ENCODE data around the gene ITGA3. TPM values are rescaled to one million over a fixed set of nuclear protein-coding genes. Genes with fewer than 3 reads are reported as not detected.

The ITGA3 gene
- total RNA-seq, 1 experiment from 2014 or later: 1.6 TPM

GRCh38 chr17:50097455-50097854 lies 41.5 kb downstream of the ITGA3 start:
- H2AFZ ChIP-seq (ENCODE audit: low read length): no peak overlapping the region
- H3K27ac ChIP-seq (ENCODE audit: low read length): no peak overlapping the region
- H3K79me2 ChIP-seq (ENCODE audit: low read length): no peaks in the 10 kb centered on the region
- DNase-seq: no peak
- no peaks in the 10 kb centered on the region for H3K9me2 ChIP-seq (replicated peaks; ENCODE audit: insufficient read depth, low read length)
- H3K36me3 ChIP-seq (ENCODE audit: insufficient read depth, low read length): no peaks in the 10 kb centered on the region
- H3K9ac ChIP-seq (ENCODE audit: low read length): no peak overlapping the region
- H3K9me3 ChIP-seq (ENCODE audit: low read length): no peaks in the 10 kb centered on the region
- no peaks in the 10 kb centered on the region for H4K20me1 ChIP-seq (ENCODE audit: insufficient read depth, low read depth, low read length)
- H3K4me2 ChIP-seq (ENCODE audit: low read depth, low read length, poor library complexity, severe bottlenecking): no peak overlapping the region
- H3K4me3 ChIP-seq (ENCODE audit: low read length): no peak overlapping the region
- H3K27me3 ChIP-seq (ENCODE audit: low read length): no peaks in the 10 kb centered on the region
- peaks cover 21% of the 10 kb centered on the region for H3K4me1 ChIP-seq (ENCODE audit: low read length)

GRCh38 chr17:50097926-50098325 lies 42.0 kb downstream of the ITGA3 start:
- H3K9ac ChIP-seq (ENCODE audit: low read length): no peak overlapping the region
- no peaks in the 10 kb centered on the region for H3K27me3 ChIP-seq (ENCODE audit: low read length)
- H3K4me3 ChIP-seq (ENCODE audit: low read length): no peak overlapping the region
- H3K4me2 ChIP-seq (ENCODE audit: low read depth, low read length, poor library complexity, severe bottlenecking): no peak overlapping the region
- no peak overlapping the region for H3K27ac ChIP-seq (ENCODE audit: low read length)
- no peaks in the 10 kb centered on the region for H3K9me2 ChIP-seq (replicated peaks; ENCODE audit: insufficient read depth, low read length)
- no peak for DNase-seq
- peaks cover 21% of the 10 kb centered on the region for H3K4me1 ChIP-seq (ENCODE audit: low read length)
- H3K36me3 ChIP-seq (ENCODE audit: insufficient read depth, low read length): no peaks in the 10 kb centered on the region
- H3K79me2 ChIP-seq (ENCODE audit: low read length): no peaks in the 10 kb centered on the region
- no peaks in the 10 kb centered on the region for H3K9me3 ChIP-seq (ENCODE audit: low read length)
- no peaks in the 10 kb centered on the region for H4K20me1 ChIP-seq (ENCODE audit: insufficient read depth, low read depth, low read length)
- H2AFZ ChIP-seq (ENCODE audit: low read length): no peak overlapping the region

DNA sequence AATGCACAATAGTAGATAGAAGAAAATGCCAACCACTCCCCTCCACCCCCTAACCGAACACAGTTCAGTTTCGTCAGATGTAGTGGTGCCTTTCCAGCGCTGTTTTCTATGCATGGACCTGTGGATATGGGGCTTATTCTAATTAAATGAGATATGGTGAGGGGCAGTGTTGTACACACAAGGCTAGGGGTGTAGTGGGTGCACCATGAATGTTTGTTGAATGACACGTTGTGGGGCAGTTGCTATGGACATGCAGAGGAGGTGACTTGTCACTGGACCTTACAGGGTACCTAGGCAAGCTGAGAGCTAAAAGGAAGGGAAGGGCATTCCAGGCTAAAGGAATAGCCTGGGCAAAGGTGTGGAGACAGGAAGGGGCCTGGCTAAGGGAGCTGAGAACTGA lies 42.7 kb downstream of the ITGA3 start:
- Histone ChIP-seq H3K36me3 (ENCODE audit: insufficient read depth, low read length) (no peaks in the 10 kb centered on the region), H3K79me2 (ENCODE audit: low read length) (no peaks in the 10 kb centered on the region), H3K9me3 (ENCODE audit: low read length) (no peaks in the 10 kb centered on the region), H3K4me2 (ENCODE audit: low read depth, low read length, poor library complexity, severe bottlenecking) (no peak overlapping the region), H3K27ac (ENCODE audit: low read length) (no peak overlapping the region), H3K9ac (ENCODE audit: low read length) (no peak overlapping the region), H3K27me3 (ENCODE audit: low read length) (no peaks in the 10 kb centered on the region), H3K4me3 (ENCODE audit: low read length) (no peak overlapping the region), H2AFZ (ENCODE audit: low read length) (no peak overlapping the region), H3K9me2 (replicated peaks; ENCODE audit: insufficient read depth, low read length) (no peaks in the 10 kb centered on the region), H3K4me1 (ENCODE audit: low read length) (peaks cover 21% of the 10 kb centered on the region), H4K20me1 (ENCODE audit: insufficient read depth, low read depth, low read length) (no peaks in the 10 kb centered on the region)
- no peak for DNase-seq

- Histone ChIP-seq H4K20me1 (ENCODE audit: insufficient read depth, low read depth, low read length) (no peaks in the 10 kb centered on the region), H3K27me3 (ENCODE audit: low read length) (no peaks in the 10 kb centered on the region), H3K79me2 (ENCODE audit: low read length) (no peaks in the 10 kb centered on the region), H2AFZ (ENCODE audit: low read length) (no peak overlapping the region), H3K4me1 (ENCODE audit: low read length) (peaks cover 21% of the 10 kb centered on the region), H3K9ac (ENCODE audit: low read length) (no peak overlapping the region), H3K36me3 (ENCODE audit: insufficient read depth, low read length) (no peaks in the 10 kb centered on the region), H3K4me3 (ENCODE audit: low read length) (no peak overlapping the region), H3K9me2 (replicated peaks; ENCODE audit: insufficient read depth, low read length) (no peaks in the 10 kb centered on the region), H3K27ac (ENCODE audit: low read length) (no peak overlapping the region), H3K9me3 (ENCODE audit: low read length) (no peaks in the 10 kb centered on the region), H3K4me2 (ENCODE audit: low read depth, low read length, poor library complexity, severe bottlenecking) (no peak overlapping the region)
- DNase-seq: no peak
These were observed 43.1 kb downstream of the ITGA3 start for GRCh38 chr17:50099003-50099402.

DNA sequence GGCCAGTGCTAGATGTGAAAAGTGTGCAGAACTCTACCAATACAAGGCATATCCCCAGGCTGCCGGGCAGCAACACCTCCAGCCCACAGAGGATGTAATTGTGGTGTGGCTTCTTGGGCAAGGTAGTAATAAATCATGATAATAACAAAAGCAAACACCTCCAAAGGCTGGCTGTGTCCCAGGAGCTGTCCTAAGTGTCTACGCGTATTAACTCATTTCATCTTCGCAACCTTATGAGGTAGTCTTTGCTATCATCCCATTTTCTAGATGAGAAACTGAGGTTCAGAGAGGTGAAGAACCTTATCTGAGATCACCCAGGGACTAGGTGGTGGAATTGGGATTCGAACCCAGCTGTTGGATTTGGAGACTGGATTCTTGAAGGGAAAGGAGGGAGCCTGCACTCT lies 44.6 kb downstream of the ITGA3 start:
- Histone ChIP-seq H2AFZ (ENCODE audit: low read length) (no peak overlapping the region), H3K4me2 (ENCODE audit: low read depth, low read length, poor library complexity, severe bottlenecking) (peak overlapping the region; percentile 52), H3K4me3 (ENCODE audit: low read length) (no peak overlapping the region), H3K27ac (ENCODE audit: low read length) (no peak overlapping the region), H3K36me3 (ENCODE audit: insufficient read depth, low read length) (no peaks in the 10 kb centered on the region), H3K9me3 (ENCODE audit: low read length) (no peaks in the 10 kb centered on the region), H3K79me2 (ENCODE audit: low read length) (no peaks in the 10 kb centered on the region), H3K4me1 (ENCODE audit: low read length) (peaks cover 16% of the 10 kb centered on the region), H3K9me2 (replicated peaks; ENCODE audit: insufficient read depth, low read length) (no peaks in the 10 kb centered on the region), H3K27me3 (ENCODE audit: low read length) (no peaks in the 10 kb centered on the region), H3K9ac (ENCODE audit: low read length) (no peak overlapping the region), H4K20me1 (ENCODE audit: insufficient read depth, low read depth, low read length) (no peaks in the 10 kb centered on the region)
- no peak for DNase-seq

GRCh38 chr17:50100921-50101345 lies 45.0 kb downstream of the ITGA3 start:
- H3K79me2 ChIP-seq (ENCODE audit: low read length): no peaks in the 10 kb centered on the region
- DNase-seq: no peak
- no peak overlapping the region for H2AFZ ChIP-seq (ENCODE audit: low read length)
- H3K9ac ChIP-seq (ENCODE audit: low read length): no peak overlapping the region
- H4K20me1 ChIP-seq (ENCODE audit: insufficient read depth, low read depth, low read length): no peaks in the 10 kb centered on the region
- peak overlapping the region; percentile 35; the same call in 1 of the 2 replicates for H3K4me3 ChIP-seq (ENCODE audit: low read length)
- H3K4me1 ChIP-seq (ENCODE audit: low read length): peaks cover 16% of the 10 kb centered on the region
- no peaks in the 10 kb centered on the region for H3K36me3 ChIP-seq (ENCODE audit: insufficient read depth, low read length)
- no peak overlapping the region for H3K27ac ChIP-seq (ENCODE audit: low read length)
- no peaks in the 10 kb centered on the region for H3K9me3 ChIP-seq (ENCODE audit: low read length)
- H3K4me2 ChIP-seq (ENCODE audit: low read depth, low read length, poor library complexity, severe bottlenecking): peak overlapping the region; percentile 52
- H3K27me3 ChIP-seq (ENCODE audit: low read length): no peaks in the 10 kb centered on the region
- H3K9me2 ChIP-seq (replicated peaks; ENCODE audit: insufficient read depth, low read length): no peaks in the 10 kb centered on the region

DNA sequence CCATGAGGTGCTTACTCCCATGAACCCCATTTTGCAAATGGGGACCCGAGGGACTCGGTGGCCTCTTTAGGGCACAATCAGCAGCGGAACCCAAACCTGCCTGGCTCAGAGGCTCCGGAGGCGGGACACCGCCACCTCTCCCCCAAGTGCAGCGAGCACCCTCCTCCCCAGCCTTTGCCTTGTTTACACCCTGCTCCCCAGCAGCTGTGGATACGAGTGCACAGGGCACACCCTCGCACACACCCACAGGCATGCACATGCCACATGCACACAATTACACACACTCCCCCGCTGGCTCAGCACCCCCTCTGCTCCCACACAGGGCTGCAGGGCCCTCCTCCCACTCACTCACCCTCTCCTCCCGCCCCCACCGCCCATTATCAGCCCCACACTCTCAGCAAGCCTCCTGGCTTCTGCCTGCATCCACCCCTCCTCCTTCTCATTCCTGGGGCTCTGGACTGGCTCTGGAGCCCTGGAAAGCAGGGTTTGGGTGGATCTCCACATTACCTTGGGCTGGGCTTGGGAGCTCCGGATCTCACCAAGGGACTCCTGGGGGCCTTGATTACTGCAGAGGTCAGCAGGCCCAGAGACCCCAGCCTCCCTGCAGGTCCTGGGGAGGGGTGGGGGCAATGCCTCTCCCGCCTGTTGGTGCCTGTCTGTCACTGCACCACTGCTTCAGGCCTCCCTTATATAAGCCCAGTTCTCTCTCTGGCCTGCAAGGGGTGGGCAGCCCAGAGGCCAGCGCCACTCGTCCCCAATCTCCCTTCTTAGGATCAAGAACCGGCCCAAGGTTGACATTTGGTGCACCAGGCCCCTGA lies 45.6 kb downstream of the ITGA3 start:
- H3K36me3 ChIP-seq (ENCODE audit: insufficient read depth, low read length): no peaks in the 10 kb centered on the region
- H4K20me1 ChIP-seq (ENCODE audit: insufficient read depth, low read depth, low read length): no peaks in the 10 kb centered on the region
- no peak overlapping the region for H3K27ac ChIP-seq (ENCODE audit: low read length)
- no peak overlapping the region for H3K9ac ChIP-seq (ENCODE audit: low read length)
- no peaks in the 10 kb centered on the region for H3K9me3 ChIP-seq (ENCODE audit: low read length)
- no peaks in the 10 kb centered on the region for H3K9me2 ChIP-seq (replicated peaks; ENCODE audit: insufficient read depth, low read length)
- peak; percentile 78 for DNase-seq
- no peaks in the 10 kb centered on the region for H3K79me2 ChIP-seq (ENCODE audit: low read length)
- H3K4me1 ChIP-seq (ENCODE audit: low read length): peaks cover 16% of the 10 kb centered on the region
- H3K4me2 ChIP-seq (ENCODE audit: low read depth, low read length, poor library complexity, severe bottlenecking): peak overlapping the region; percentile 52
- no peak overlapping the region for H2AFZ ChIP-seq (ENCODE audit: low read length)
- H3K27me3 ChIP-seq (ENCODE audit: low read length): no peaks in the 10 kb centered on the region
- H3K4me3 ChIP-seq (ENCODE audit: low read length): peak overlapping the region; percentile 35; the same call in 1 of the 2 replicates

GRCh38 chr17:50102164-50102991 lies 46.5 kb downstream of the ITGA3 start:
- peaks cover 16% of the 10 kb centered on the region for H3K4me1 ChIP-seq (ENCODE audit: low read length)
- no peaks in the 10 kb centered on the region for H4K20me1 ChIP-seq (ENCODE audit: insufficient read depth, low read depth, low read length)
- H3K9me2 ChIP-seq (replicated peaks; ENCODE audit: insufficient read depth, low read length): no peaks in the 10 kb centered on the region
- no peak for DNase-seq
- no peak overlapping the region for H2AFZ ChIP-seq (ENCODE audit: low read length)
- H3K36me3 ChIP-seq (ENCODE audit: insufficient read depth, low read length): no peaks in the 10 kb centered on the region
- no peaks in the 10 kb centered on the region for H3K9me3 ChIP-seq (ENCODE audit: low read length)
- H3K9ac ChIP-seq (ENCODE audit: low read length): no peak overlapping the region
- no peaks in the 10 kb centered on the region for H3K79me2 ChIP-seq (ENCODE audit: low read length)
- no peaks in the 10 kb centered on the region for H3K27me3 ChIP-seq (ENCODE audit: low read length)
- H3K4me2 ChIP-seq (ENCODE audit: low read depth, low read length, poor library complexity, severe bottlenecking): peak overlapping the region; percentile 52
- H3K27ac ChIP-seq (ENCODE audit: low read length): no peak overlapping the region
- H3K4me3 ChIP-seq (ENCODE audit: low read length): no peak overlapping the region
